Neural cell (in vitro differentiated cells): ENCODE data around the gene CPA1. TPM values are rescaled to one million over a fixed set of nuclear protein-coding genes. Genes with fewer than 3 reads are reported as not detected.

Experiments
- H2AFZ ChIP-seq: fragments of 200-600, 300-800 bp; sonication (generic), shearing (Covaris generic); 2 replicates; pipeline ENCODE4 v1.6.0; 2014; ENCODE audit warnings: low read depth, mild to moderate bottlenecking, antibody characterized with exemption, low read length, moderate library complexity
- H3F3A ChIP-seq: fragments of 200-600 bp; shearing (Covaris generic); 2 replicates; pipeline ENCODE4 v1.6.1; 2016; ENCODE audit warnings: mild to moderate bottlenecking, moderate library complexity, mixed read lengths, antibody characterized with exemption, low read length; ENCODE audit not compliant: insufficient read depth, poor library complexity, severe bottlenecking
- H3K27ac ChIP-seq: fragments of 200-600, 300-800 bp; sonication (generic), shearing (Covaris generic); 2 replicates; pipeline ENCODE4 v1.5.1; 2014; ENCODE audit warnings: mild to moderate bottlenecking, low read length, moderate library complexity
- H3K27me3 ChIP-seq: fragments of 300-800, 200-600 bp; sonication (generic), shearing (Covaris generic); 2 replicates; pipeline ENCODE4 v1.6.0; 2014; ENCODE audit warnings: mild to moderate bottlenecking, low read depth, low read length, moderate library complexity; ENCODE audit not compliant: insufficient read depth
- H3K36me3 ChIP-seq: fragments of 300-800, 200-600 bp; sonication (generic), shearing (Covaris generic); 2 replicates; pipeline ENCODE4 v1.5.1; 2014; ENCODE audit warnings: mild to moderate bottlenecking, antibody characterized with exemption, low read length, moderate library complexity; ENCODE audit not compliant: insufficient read depth
- H3K4me2 ChIP-seq: fragments of 300-800, 200-600 bp; sonication (generic), shearing (Covaris generic); 2 replicates; pipeline ENCODE4 v1.6.0; 2014; ENCODE audit warnings: mild to moderate bottlenecking, low read length
- H3K4me3 ChIP-seq: fragments of 300-800, 200-600 bp; sonication (generic), shearing (Covaris generic); 2 replicates; pipeline ENCODE4 v1.5.1; 2014; ENCODE audit warnings: mild to moderate bottlenecking, low read length, moderate library complexity
- H3K79me2 ChIP-seq: fragments of 200-600 bp; shearing (Covaris generic); replicated peaks from 2 replicates; pipeline ENCODE4 v1.6.0; 2014; ENCODE audit warnings: mild to moderate bottlenecking, low read length, moderate library complexity; ENCODE audit not compliant: insufficient read depth
- H3K9ac ChIP-seq: fragments of 300-800, 200-600 bp; sonication (generic), shearing (Covaris generic); 2 replicates; pipeline ENCODE4 v1.6.1; 2016; ENCODE audit warnings: mild to moderate bottlenecking, low read length, mixed read lengths
- H3K9me2 ChIP-seq: fragments of 200-600 bp; shearing (Covaris generic); 2 replicates; pipeline ENCODE4 v1.6.1; 2016; ENCODE audit warnings: mild to moderate bottlenecking, low read length, mixed read lengths; ENCODE audit not compliant: insufficient read depth
- H3K9me3 ChIP-seq: fragments of 200-600, 300-800 bp; sonication (generic), shearing (Covaris generic); 2 replicates; pipeline ENCODE4 v1.6.1; 2016; ENCODE audit warnings: mild to moderate bottlenecking, mixed run types, low read length, moderate library complexity, mixed read lengths
- H4K20me1 ChIP-seq: fragments of 200-600 bp; shearing (Covaris generic); 2 replicates; pipeline ENCODE4 v1.6.1; 2016; ENCODE audit warnings: mild to moderate bottlenecking, mixed run types; ENCODE audit not compliant: insufficient read depth
- CTCF ChIP-seq: fragments of 450-650 bp; IDR thresholded peaks from 2 replicates; pipeline ENCODE4 v1.5.1; 2014; ENCODE audit warnings: antibody characterized with exemption, mild to moderate bottlenecking, moderate library complexity; ENCODE audit not compliant: poor library complexity, severe bottlenecking
- EP300 ChIP-seq: fragments of 450-650 bp; conservative IDR thresholded peaks from 2 replicates; pipeline ENCODE4 v1.6.1; 2014; ENCODE audit warnings: antibody characterized with exemption, mild to moderate bottlenecking, moderate library complexity; ENCODE audit not compliant: poor library complexity, severe bottlenecking
- EZH2 ChIP-seq: fragments of 200-600, 300-800 bp; shearing (Covaris generic), sonication (generic); IDR thresholded peaks from 2 replicates; pipeline ENCODE4 v1.6.1; 2014; ENCODE audit warnings: antibody characterized with exemption, low read length, borderline replicate concordance, mild to moderate bottlenecking; ENCODE audit not compliant: insufficient read depth, poor library complexity, severe bottlenecking
- MXI1 ChIP-seq: fragments of 450-650 bp; conservative IDR thresholded peaks from 2 replicates; pipeline ENCODE4 v1.6.1; 2014; ENCODE audit warnings: antibody characterized with exemption, mild to moderate bottlenecking; ENCODE audit not compliant: poor library complexity, severe bottlenecking
- POLR2AphosphoS5 ChIP-seq: IDR thresholded peaks from 2 replicates; pipeline ENCODE4 v1.6.1; 2012
- RAD21 ChIP-seq: fragments of 450-650 bp; conservative IDR thresholded peaks from 2 replicates; pipeline ENCODE4 v1.6.1; 2014; ENCODE audit warnings: antibody characterized with exemption, mild to moderate bottlenecking, moderate library complexity
- REST ChIP-seq: IDR thresholded peaks from 2 replicates; pipeline ENCODE4 v1.6.1; 2012; ENCODE audit warnings: borderline replicate concordance
- SMC3 ChIP-seq: fragments of 450-650 bp; conservative IDR thresholded peaks from 2 replicates; pipeline ENCODE4 v1.6.1; 2014; ENCODE audit warnings: antibody characterized with exemption, mild to moderate bottlenecking, moderate library complexity; ENCODE audit not compliant: poor library complexity
- TAF1 ChIP-seq: IDR thresholded peaks from 2 replicates; pipeline ENCODE4 v1.6.1; 2012; ENCODE audit warnings: low read depth
- polyA plus RNA-seq: library from polyadenylated mRNA; depleted of rRNA; stranded (reverse); fragments of >200 nt; gene quantifications from 2 replicates; pipeline ENCODE4 v1.2.3, GENCODE V29; 2014

The CPA1 gene
- polyA plus RNA-seq, 1 donor from 2014 or later: not detected

GRCh38 chr7:130379019-130379418 is 1.3 kb upstream of the CPA1 start:
- no peak overlapping the region for H3K27ac ChIP-seq
- TF ChIP-seq TAF1: no peak
- TF ChIP-seq EZH2: no peak
- no peak for TF ChIP-seq POLR2AphosphoS5
- TF ChIP-seq EP300: no peak
- TF ChIP-seq SMC3: no peak
- no peak for TF ChIP-seq MXI1
- no peak for TF ChIP-seq CTCF
- TF ChIP-seq REST: no peak
- no peak for TF ChIP-seq RAD21
- no peak overlapping the region for H3K9ac ChIP-seq
- H3K4me3 ChIP-seq: no peak overlapping the region
- no peaks in the 10 kb centered on the region for H3K9me3 ChIP-seq
- H3K36me3 ChIP-seq: no peaks in the 10 kb centered on the region
- no peak overlapping the region for H3K4me2 ChIP-seq
- H3K27me3 ChIP-seq: no peaks in the 10 kb centered on the region
- H2AFZ ChIP-seq: no peak overlapping the region
- no peaks in the 10 kb centered on the region for H3F3A ChIP-seq
- no peaks in the 10 kb centered on the region for H3K79me2 ChIP-seq
- H3K9me2 ChIP-seq: no peaks in the 10 kb centered on the region
- no peaks in the 10 kb centered on the region for H4K20me1 ChIP-seq

- Histone ChIP-seq H3K27me3 (no peaks in the 10 kb centered on the region), H3K27ac (no peak overlapping the region), H3K9me2 (no peaks in the 10 kb centered on the region), H4K20me1 (no peaks in the 10 kb centered on the region), H3K9me3 (no peaks in the 10 kb centered on the region), H3K36me3 (no peaks in the 10 kb centered on the region), H3F3A (no peaks in the 10 kb centered on the region), H3K9ac (no peak overlapping the region), H3K79me2 (no peaks in the 10 kb centered on the region), H2AFZ (no peak overlapping the region), H3K4me2 (no peak overlapping the region), H3K4me3 (no peak overlapping the region)
- no peak for TF ChIP-seq EZH2
- TF ChIP-seq RAD21: no peak
- TF ChIP-seq REST: no peak
- TF ChIP-seq EP300: no peak
- TF ChIP-seq CTCF: no peak
- no peak for TF ChIP-seq MXI1
- no peak for TF ChIP-seq SMC3
- TF ChIP-seq TAF1: no peak
Measured at GRCh38 chr7:130379532-130379920, 768 bp upstream of the CPA1 start.
